ENCODE data around the gene TMEM255B.

TMEM255B gene

GRCh38 chr13:113810640-113811039, 51.6 kb downstream of the TMEM255B start:
- no peak for TF ChIP-seq GATA1 (IDR thresholded peaks at IDR 0.05; ENCODE audit: low read depth, low read length)
- TF ChIP-seq POLR2A (IDR thresholded peaks at IDR 0.05; ENCODE audit: low read length), result no peak
- DNase-seq, result no peak

- no peak for DNase-seq
- TF ChIP-seq POLR2A (IDR thresholded peaks at IDR 0.05; ENCODE audit: low read length) (no peak), GATA1 (IDR thresholded peaks at IDR 0.05; ENCODE audit: low read depth, low read length) (no peak)
Measured at GRCh38 chr13:113811081-113811928, 52.3 kb downstream of the TMEM255B start.

GRCh38 chr13:113812178-113813040, 53.4 kb downstream of the TMEM255B start:
- no peak for TF ChIP-seq POLR2A (IDR thresholded peaks at IDR 0.05; ENCODE audit: low read length)
- no peak for DNase-seq

- no peak for TF ChIP-seq POLR2A (IDR thresholded peaks at IDR 0.05; ENCODE audit: low read length)
- TF ChIP-seq GATA1 (IDR thresholded peaks at IDR 0.05; ENCODE audit: low read depth, low read length), result no peak
Measured at GRCh38 chr13:113813070-113813748, 54.2 kb downstream of the TMEM255B start.

GRCh38 chr13:113813749-113814434, 54.9 kb downstream of the TMEM255B start:
- no peak for DNase-seq
- TF ChIP-seq POLR2A (IDR thresholded peaks at IDR 0.05; ENCODE audit: low read length) (no peak), GATA1 (IDR thresholded peaks at IDR 0.05; ENCODE audit: low read depth, low read length) (no peak)

More at GRCh38 chr13:113813070-113813748, 54.2 kb downstream of the TMEM255B start:
- DNase-seq, result no peak

- DNase-seq, result no peak
- TF ChIP-seq GATA1 (IDR thresholded peaks at IDR 0.05; ENCODE audit: low read depth, low read length) (no peak), POLR2A (IDR thresholded peaks at IDR 0.05; ENCODE audit: low read length) (no peak)
Measured at GRCh38 chr13:113814435-113814821, 55.4 kb downstream of the TMEM255B start.

GRCh38 chr13:113815151-113816058, 56.4 kb downstream of the TMEM255B start:
- DNase-seq, result peak in 1 of 2 experiments; percentile 13
- TF ChIP-seq GATA1 (IDR thresholded peaks at IDR 0.05; ENCODE audit: low read depth, low read length) (no peak), POLR2A (IDR thresholded peaks at IDR 0.05; ENCODE audit: low read length) (peak; percentile 32)

GRCh38 chr13:113816254-113816929, 57.4 kb downstream of the TMEM255B start:
- DNase-seq, result no peak
- no peak for TF ChIP-seq POLR2A (IDR thresholded peaks at IDR 0.05; ENCODE audit: low read length)
- TF ChIP-seq GATA1 (IDR thresholded peaks at IDR 0.05; ENCODE audit: low read depth, low read length), result no peak

GRCh38 chr13:113816946-113817859, 58.2 kb downstream of the TMEM255B start:
- peak; percentile 79 to 82 for DNase-seq
- TF ChIP-seq POLR2A (IDR thresholded peaks at IDR 0.05; ENCODE audit: low read length), result no peak
- no peak for TF ChIP-seq GATA1 (IDR thresholded peaks at IDR 0.05; ENCODE audit: low read depth, low read length)

- DNase-seq, result no peak
Measured at GRCh38 chr13:113817860-113818691, 59.0 kb downstream of the TMEM255B start.

More at GRCh38 chr13:113817860-113818691, 59.0 kb downstream of the TMEM255B start:
- TF ChIP-seq POLR2A (IDR thresholded peaks at IDR 0.05; ENCODE audit: low read length) (no peak), GATA1 (IDR thresholded peaks at IDR 0.05; ENCODE audit: low read depth, low read length) (no peak)
